SU-DHL-6 (cell line): Measurements from ENCODE around the gene GALNT9.

Experiments
- CTCF ChIP-seq: fragments of 200-600 bp; sonication (generic); IDR thresholded peaks from one replicate; pipeline ENCODE4 v1.5.1; 2017; ENCODE audit warnings: antibody characterized with exemption, mild to moderate bottlenecking, low read length, moderate library complexity; ENCODE audit not compliant: insufficient read depth, poor library complexity, severe bottlenecking
- EZH2phosphoT487 ChIP-seq: fragments of 200-600 bp; sonication (generic), shearing (Covaris generic); conservative IDR thresholded peaks from 2 replicates; pipeline ENCODE4 v1.6.1; 2018; ENCODE audit warnings: mild to moderate bottlenecking, antibody characterized with exemption, low read length, moderate library complexity, mixed read lengths

GRCh38 chr12:132214161-132214476 lies 115.3 kb downstream of the GALNT9 start:
- no peak for TF ChIP-seq CTCF
- TF ChIP-seq EZH2phosphoT487, result no peak
